ENCODE results near the gene AGAP1. TPM values are rescaled to one million over a fixed set of nuclear protein-coding genes. Genes with fewer than 3 reads are reported as not detected.

AGAP1 gene
- total RNA-seq, 4 donors from 2014 or later, result 5.3 to 30.6 (median 19.2) TPM

- H3K9me3 ChIP-seq, result no peaks in the 10 kb centered on the region
- H3K27me3 ChIP-seq, result no peaks in the 10 kb centered on the region
- H3K27ac ChIP-seq, result no peak overlapping the region
- H3K36me3 ChIP-seq, result no peaks in the 10 kb centered on the region
- TF ChIP-seq POLR2A (IDR thresholded peaks at IDR 0.05), result no peak
- no peak for TF ChIP-seq CTCF (IDR thresholded peaks at IDR 0.05)
- DNase-seq, result no peak
- no peak overlapping the region for H3K4me3 ChIP-seq
- intact Hi-C loops (cut with DNase I; ENCODE audit: low total_unique reads), result no loop called here
- no peaks in the 10 kb centered on the region for H3K4me1 ChIP-seq
Measured at GRCh38 chr2:235810252-235810651, 316.4 kb downstream of the AGAP1 start.

- Histone ChIP-seq H3K9me3 (no peaks in the 10 kb centered on the region), H3K4me1 (no peaks in the 10 kb centered on the region), H3K27me3 (no peaks in the 10 kb centered on the region), H3K27ac (no peak overlapping the region), H3K4me3 (no peak overlapping the region), H3K36me3 (no peaks in the 10 kb centered on the region)
- intact Hi-C loops (cut with DNase I; ENCODE audit: low total_unique reads), result no loop called here
- no peak for TF ChIP-seq POLR2A (IDR thresholded peaks at IDR 0.05)
- TF ChIP-seq CTCF (IDR thresholded peaks at IDR 0.05), result no peak
- DNase-seq, result no peak
Measured at GRCh38 chr2:235810846-235811245, 317.0 kb downstream of the AGAP1 start.

- Histone ChIP-seq H3K4me1 (no peaks in the 10 kb centered on the region), H3K27ac (no peak overlapping the region), H3K4me3 (no peak overlapping the region), H3K36me3 (no peaks in the 10 kb centered on the region), H3K27me3 (no peaks in the 10 kb centered on the region), H3K9me3 (no peaks in the 10 kb centered on the region)
- intact Hi-C loops (cut with DNase I; ENCODE audit: low total_unique reads), result no loop called here
- TF ChIP-seq POLR2A (IDR thresholded peaks at IDR 0.05) (no peak), CTCF (IDR thresholded peaks at IDR 0.05) (no peak)
- DNase-seq, result no peak
Measured at GRCh38 chr2:235811446-235812184, 317.8 kb downstream of the AGAP1 start.

GRCh38 chr2:235812185-235812665 is 318.4 kb downstream of the AGAP1 start:
- H3K4me1 ChIP-seq, result no peaks in the 10 kb centered on the region
- DNase-seq, result no peak
- no peaks in the 10 kb centered on the region for H3K9me3 ChIP-seq
- no peak for TF ChIP-seq CTCF (IDR thresholded peaks at IDR 0.05)
- TF ChIP-seq POLR2A (IDR thresholded peaks at IDR 0.05), result no peak
- H3K27ac ChIP-seq, result no peak overlapping the region
- H3K4me3 ChIP-seq, result no peak overlapping the region
- intact Hi-C loops (cut with DNase I; ENCODE audit: low total_unique reads), result no loop called here
- H3K36me3 ChIP-seq, result no peaks in the 10 kb centered on the region
- no peaks in the 10 kb centered on the region for H3K27me3 ChIP-seq

- TF ChIP-seq POLR2A (IDR thresholded peaks at IDR 0.05), result no peak
- no peak for TF ChIP-seq CTCF (IDR thresholded peaks at IDR 0.05)
- no peak for DNase-seq
- Histone ChIP-seq H3K27me3 (no peaks in the 10 kb centered on the region), H3K4me3 (no peak overlapping the region), H3K4me1 (no peaks in the 10 kb centered on the region), H3K9me3 (no peaks in the 10 kb centered on the region), H3K36me3 (no peaks in the 10 kb centered on the region), H3K27ac (no peak overlapping the region)
- intact Hi-C loops (cut with DNase I; ENCODE audit: low total_unique reads), result no loop called here
Measured at GRCh38 chr2:235813398-235813797, 319.6 kb downstream of the AGAP1 start.

All from uterus (tissue), 4 donors.